ENCODE results near the gene ATP1A4.

ATP1A4 gene

DNA sequence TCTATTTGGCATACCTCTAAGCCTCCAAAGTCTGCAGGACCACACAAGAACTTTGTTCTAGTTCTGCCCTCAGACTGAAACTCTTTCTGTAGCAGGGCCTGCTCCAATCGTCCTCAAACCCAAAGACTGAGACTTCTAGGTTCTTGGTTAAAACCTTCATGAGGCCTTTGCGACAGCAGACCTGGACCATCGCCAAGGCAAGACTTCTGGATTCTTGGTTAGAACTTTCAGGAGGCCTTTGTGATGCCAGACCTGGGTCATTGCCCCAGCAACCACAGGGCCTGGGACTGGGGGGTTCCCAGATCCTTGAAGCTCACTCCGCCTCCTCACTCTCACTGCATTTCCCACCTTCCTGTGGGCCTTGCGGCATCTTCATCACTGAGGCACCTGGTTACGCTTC, at the start of gene ATP1A4:
ATP1A4 (plus strand) TSS at position 301 of the 400 bp plus-strand sequence. CDS start 438 bp downstream, outside the sequence.
- peaks cover 3% of the 10 kb centered on the region for H3K27me3 Mint-ChIP-seq (ENCODE audit: low read depth)
- TF ChIP-seq, protein P1, sequence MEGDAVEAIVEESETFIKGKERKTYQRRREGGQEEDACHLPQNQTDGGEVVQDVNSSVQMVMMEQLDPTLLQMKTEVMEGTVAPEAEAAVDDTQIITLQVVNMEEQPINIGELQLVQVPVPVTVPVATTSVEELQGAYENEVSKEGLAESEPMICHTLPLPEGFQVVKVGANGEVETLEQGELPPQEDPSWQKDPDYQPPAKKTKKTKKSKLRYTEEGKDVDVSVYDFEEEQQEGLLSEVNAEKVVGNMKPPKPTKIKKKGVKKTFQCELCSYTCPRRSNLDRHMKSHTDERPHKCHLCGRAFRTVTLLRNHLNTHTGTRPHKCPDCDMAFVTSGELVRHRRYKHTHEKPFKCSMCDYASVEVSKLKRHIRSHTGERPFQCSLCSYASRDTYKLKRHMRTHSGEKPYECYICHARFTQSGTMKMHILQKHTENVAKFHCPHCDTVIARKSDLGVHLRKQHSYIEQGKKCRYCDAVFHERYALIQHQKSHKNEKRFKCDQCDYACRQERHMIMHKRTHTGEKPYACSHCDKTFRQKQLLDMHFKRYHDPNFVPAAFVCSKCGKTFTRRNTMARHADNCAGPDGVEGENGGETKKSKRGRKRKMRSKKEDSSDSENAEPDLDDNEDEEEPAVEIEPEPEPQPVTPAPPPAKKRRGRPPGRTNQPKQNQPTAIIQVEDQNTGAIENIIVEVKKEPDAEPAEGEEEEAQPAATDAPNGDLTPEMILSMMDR (IDR thresholded peaks at IDR 0.05; ENCODE audit: unreplicated experiment in 3 of 3) = no peak
- H3K9me3 Mint-ChIP-seq = no peaks in the 10 kb centered on the region
- H3K4me3 Mint-ChIP-seq = no peak within 1 kb of the TSS
- peaks cover 5% of the 10 kb centered on the region for H3K4me1 Mint-ChIP-seq
- H3K27ac Mint-ChIP-seq = no peak within 1 kb of the TSS
- no peaks in the 10 kb centered on the region for H3K36me3 Mint-ChIP-seq (ENCODE audit: low read depth)

DNA sequence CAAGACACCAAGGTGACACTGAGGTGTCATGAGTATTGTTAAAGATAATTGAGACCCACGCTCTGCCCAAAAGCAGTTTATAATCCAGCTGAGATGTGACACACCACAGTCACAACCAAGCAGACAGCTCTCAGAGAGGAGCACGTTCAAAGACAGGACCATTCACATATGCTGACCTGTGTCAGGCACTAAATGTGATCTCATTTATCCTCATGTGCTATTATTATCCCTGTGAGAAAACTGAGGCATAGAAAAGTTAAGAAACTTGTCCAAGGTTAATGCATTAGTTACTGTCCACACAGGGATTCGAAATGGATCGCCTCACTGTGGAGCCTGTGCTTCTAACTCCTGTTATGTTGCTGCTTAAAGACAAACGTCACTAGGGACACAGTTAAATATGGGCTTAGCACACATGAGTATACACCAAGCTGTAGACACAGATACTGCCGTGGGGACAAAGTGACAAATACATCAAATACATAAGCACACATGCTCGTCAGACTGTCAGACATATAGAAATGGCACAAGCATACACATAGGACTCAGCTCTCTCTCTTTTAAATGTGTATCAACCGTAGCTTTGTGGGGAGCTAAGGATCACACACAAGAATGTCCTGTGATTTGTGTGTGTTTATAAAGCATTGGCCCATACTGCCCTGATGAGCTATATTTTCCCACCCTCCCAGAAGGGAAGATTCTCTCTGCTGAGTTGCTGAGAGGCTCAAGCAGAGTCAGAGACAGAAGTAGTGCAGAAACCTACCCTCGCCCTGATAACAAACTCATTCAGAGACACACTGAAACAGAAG, 49.5 kb upstream of the ATP1A4 start:
- TF ChIP-seq, protein P1 (IDR thresholded peaks at IDR 0.05; ENCODE audit: unreplicated experiment in 3 of 3) = no peak
- peaks cover 7% of the 10 kb centered on the region for H3K27me3 Mint-ChIP-seq (ENCODE audit: low read depth)

DNA sequence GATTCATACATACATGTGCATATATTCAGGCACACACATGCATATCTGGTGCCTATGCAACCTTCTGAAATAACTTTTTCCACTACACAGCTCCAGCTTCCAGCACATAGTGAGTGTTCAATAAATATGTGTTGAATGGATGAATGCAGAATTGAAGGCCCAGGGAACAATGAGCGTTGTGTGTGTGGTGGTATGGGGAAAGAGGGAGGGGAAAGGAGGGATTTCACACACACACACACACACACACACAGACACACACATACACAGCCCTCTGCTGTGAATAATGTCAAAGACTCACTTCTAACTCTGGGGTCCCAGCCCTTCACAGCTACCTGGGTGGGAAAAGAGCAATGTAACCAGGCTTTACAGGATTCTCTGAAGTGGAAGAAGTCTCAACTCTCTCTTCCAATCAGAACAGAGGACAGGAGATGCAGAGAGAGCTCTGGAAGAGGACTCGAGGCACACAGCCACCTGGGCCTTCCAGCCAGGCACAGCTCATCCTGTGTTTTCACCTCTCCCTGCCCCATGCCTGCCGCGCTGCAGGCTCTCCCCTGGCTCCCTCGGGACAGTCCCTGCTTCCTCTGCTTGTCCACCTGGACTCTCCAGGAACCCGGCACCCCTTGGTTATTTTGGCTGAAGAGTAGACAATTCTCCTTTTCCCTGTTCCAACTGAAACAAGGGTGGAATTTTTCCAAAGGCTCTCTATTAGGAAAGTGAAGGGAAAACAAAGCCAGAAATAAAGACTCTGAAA, 47.6 kb upstream of the ATP1A4 start:
- no peaks in the 10 kb centered on the region for H3K36me3 Mint-ChIP-seq (ENCODE audit: low read depth)
- peaks cover 58% of the 10 kb centered on the region for H3K4me1 Mint-ChIP-seq
- peaks cover 8% of the 10 kb centered on the region for H3K27me3 Mint-ChIP-seq (ENCODE audit: low read depth)
- TF ChIP-seq, protein P1 (IDR thresholded peaks at IDR 0.05; ENCODE audit: unreplicated experiment in 3 of 3) = no peak
- H3K9me3 Mint-ChIP-seq = no peaks in the 10 kb centered on the region
- H3K4me3 Mint-ChIP-seq = peak overlapping the region in 1 of 3 experiments; percentile 2
- peak overlapping the region; percentile 77 to 89 (median 86) for H3K27ac Mint-ChIP-seq

More for the DNA sequence above, 49.5 kb upstream of the ATP1A4 start:
- H3K36me3 Mint-ChIP-seq (ENCODE audit: low read depth) = no peaks in the 10 kb centered on the region
- H3K27ac Mint-ChIP-seq = peak overlapping the region; percentile 76 to 94 (median 86)
- H3K9me3 Mint-ChIP-seq = no peaks in the 10 kb centered on the region
- peaks cover 61% of the 10 kb centered on the region for H3K4me1 Mint-ChIP-seq
- peak overlapping the region in 2 of 3 experiments; percentile 28 to 43 for H3K4me3 Mint-ChIP-seq

DNA sequence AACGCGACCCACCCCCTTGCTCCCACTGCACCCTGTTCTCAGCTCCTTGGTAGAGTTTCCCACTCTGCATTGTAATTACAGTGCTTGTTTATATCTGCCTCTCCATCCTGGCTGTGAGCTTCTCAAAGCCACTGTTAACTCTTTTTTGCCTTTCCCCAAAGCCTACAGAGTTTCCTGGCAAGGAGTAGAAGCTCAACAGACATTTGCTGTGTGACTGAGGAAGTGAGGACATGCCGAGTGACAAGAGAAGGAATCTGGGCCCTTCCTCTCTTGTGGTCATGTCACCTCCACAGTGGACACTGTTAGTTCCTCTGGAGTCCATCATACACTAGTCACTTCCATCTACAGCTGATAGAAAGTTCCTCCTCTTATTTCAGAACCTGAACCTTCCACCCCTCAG, 46.9 kb upstream of the ATP1A4 start:
- Mint-ChIP-seq H3K4me1 (peaks cover 61% of the 10 kb centered on the region), H3K4me3 (no peak overlapping the region), H3K27me3 (ENCODE audit: low read depth) (peaks cover 8% of the 10 kb centered on the region), H3K9me3 (no peaks in the 10 kb centered on the region), H3K27ac (peak overlapping the region; percentile 77 to 89 (median 86)), H3K36me3 (ENCODE audit: low read depth) (no peaks in the 10 kb centered on the region)
- TF ChIP-seq, protein P1 (IDR thresholded peaks at IDR 0.05; ENCODE audit: unreplicated experiment in 3 of 3) = no peak

DNA sequence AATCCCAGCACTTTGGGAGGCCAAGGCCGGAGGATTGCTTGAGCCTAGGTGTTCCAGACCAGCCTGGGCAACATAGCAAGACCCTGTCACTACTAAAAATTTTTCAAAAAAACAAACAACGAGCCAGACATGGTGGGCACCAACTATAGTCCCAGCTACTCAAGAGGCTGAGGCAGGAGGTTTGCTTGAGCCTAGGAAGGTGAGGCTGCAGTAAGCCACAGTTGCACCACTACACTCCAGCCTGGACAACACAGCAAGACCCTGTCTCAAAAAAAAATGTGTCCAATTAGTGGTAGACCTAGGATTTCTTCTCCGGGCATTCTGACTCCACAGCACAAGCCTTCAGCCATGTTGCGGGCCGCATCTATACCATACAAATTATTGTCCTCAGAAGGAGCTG, 46.2 kb upstream of the ATP1A4 start:
- Mint-ChIP-seq H3K4me3 (no peak overlapping the region), H3K27me3 (ENCODE audit: low read depth) (peaks cover 8% of the 10 kb centered on the region), H3K27ac (peak overlapping the region in 1 of 3 experiments; percentile 86), H3K36me3 (ENCODE audit: low read depth) (no peaks in the 10 kb centered on the region), H3K4me1 (peaks cover 65% of the 10 kb centered on the region), H3K9me3 (no peaks in the 10 kb centered on the region)
- TF ChIP-seq, protein P1 (IDR thresholded peaks at IDR 0.05; ENCODE audit: unreplicated experiment in 3 of 3) = no peak

Data from nephron (organoid).